Measurements from ENCODE around the gene ZFYVE21. TPM values are rescaled to one million over a fixed set of nuclear protein-coding genes. Genes with fewer than 3 reads are reported as not detected.

Gene ZFYVE21
- polyA plus RNA-seq, 4 donors: 50.0 to 61.2 (median 55.8) TPM

GRCh38 chr14:103721334-103722120, 5.9 kb downstream of the ZFYVE21 start:
- DNase-seq (ENCODE audit: low read depth in 4 of 4, low spot score in 3 of 4): no peak

- DNase-seq (ENCODE audit: low read depth in 4 of 4, low spot score in 3 of 4): no peak
These were observed 8.1 kb downstream of the ZFYVE21 start for GRCh38 chr14:103723748-103724081.

GRCh38 chr14:103724116-103724515, 8.5 kb downstream of the ZFYVE21 start:
- DNase-seq (ENCODE audit: low read depth in 4 of 4, low spot score in 3 of 4): no peak

- DNase-seq (ENCODE audit: low read depth in 4 of 4, low spot score in 3 of 4): no peak
These were observed 9.5 kb downstream of the ZFYVE21 start for GRCh38 chr14:103725001-103725682.

- DNase-seq (ENCODE audit: low read depth in 4 of 4, low spot score in 3 of 4): no peak
These were observed 10.3 kb downstream of the ZFYVE21 start for GRCh38 chr14:103725739-103726395.

GRCh38 chr14:103726474-103726873, 10.9 kb downstream of the ZFYVE21 start:
- no peak for DNase-seq (ENCODE audit: low read depth in 4 of 4, low spot score in 3 of 4)

GRCh38 chr14:103727313-103727980, 11.8 kb downstream of the ZFYVE21 start:
- DNase-seq (ENCODE audit: low read depth in 4 of 4, low spot score in 3 of 4): peak in 1 of 4 donors; percentile 52

- DNase-seq (ENCODE audit: low read depth in 4 of 4, low spot score in 3 of 4): no peak
These were observed 12.5 kb downstream of the ZFYVE21 start for GRCh38 chr14:103728141-103728540.

- DNase-seq (ENCODE audit: low read depth in 4 of 4, low spot score in 3 of 4): no peak
These were observed 13.1 kb downstream of the ZFYVE21 start for GRCh38 chr14:103728721-103729120.

- DNase-seq (ENCODE audit: low read depth in 4 of 4, low spot score in 3 of 4): no peak
These were observed 14.2 kb downstream of the ZFYVE21 start for GRCh38 chr14:103729496-103730448.

- no peak for DNase-seq (ENCODE audit: low read depth in 4 of 4, low spot score in 3 of 4)
These were observed 15.0 kb downstream of the ZFYVE21 start for GRCh38 chr14:103730490-103731035.

- DNase-seq (ENCODE audit: low read depth in 4 of 4, low spot score in 3 of 4): no peak
These were observed 15.9 kb downstream of the ZFYVE21 start for GRCh38 chr14:103731481-103731880.

GRCh38 chr14:103731916-103732867, 16.6 kb downstream of the ZFYVE21 start:
- no peak for DNase-seq (ENCODE audit: low read depth in 4 of 4, low spot score in 3 of 4)

- DNase-seq (ENCODE audit: low read depth in 4 of 4, low spot score in 3 of 4): no peak
These were observed 17.4 kb downstream of the ZFYVE21 start for GRCh38 chr14:103732868-103733620.

GRCh38 chr14:103733651-103734050, 18.0 kb downstream of the ZFYVE21 start:
- no peak for DNase-seq (ENCODE audit: low read depth in 4 of 4, low spot score in 3 of 4)

- no peak for DNase-seq (ENCODE audit: low read depth in 4 of 4, low spot score in 3 of 4)
These were observed 18.7 kb downstream of the ZFYVE21 start for GRCh38 chr14:103734081-103734888.

GRCh38 chr14:103735022-103735421, 19.4 kb downstream of the ZFYVE21 start:
- DNase-seq (ENCODE audit: low read depth in 4 of 4, low spot score in 3 of 4): no peak
